ENCODE results near the gene SIK3.
"Not testable (repeated sequence)": the region's sequence is repeated elsewhere in the genome, so short reads cannot be mapped to it uniquely, and the experiment has no call there.

Gene SIK3

GRCh38 chr11:116811194-116811593, 287.0 kb downstream of the SIK3 start:
- DNase-seq = no peak

GRCh38 chr11:116808262-116809175, 289.7 kb downstream of the SIK3 start:
- DNase-seq = no peak

- no peak for DNase-seq
Measured at GRCh38 chr11:116807601-116808261, 290.5 kb downstream of the SIK3 start.

- no peak for DNase-seq
Measured at GRCh38 chr11:116804001-116804400, 294.2 kb downstream of the SIK3 start.

- not testable (repeated sequence) for DNase-seq
Measured at GRCh38 chr11:116801662-116802061, 296.6 kb downstream of the SIK3 start.

- no peak for DNase-seq
Measured at GRCh38 chr11:116800610-116801009, 297.6 kb downstream of the SIK3 start.

GRCh38 chr11:116798368-116798767, 299.9 kb downstream of the SIK3 start:
- DNase-seq = no peak

GRCh38 chr11:116797816-116798215, 300.4 kb downstream of the SIK3 start:
- DNase-seq = no peak

- no peak for DNase-seq
Measured at GRCh38 chr11:116796548-116796947, 301.7 kb downstream of the SIK3 start.

GRCh38 chr11:116794851-116795250, 303.4 kb downstream of the SIK3 start:
- no peak for DNase-seq

- DNase-seq = no peak
Measured at GRCh38 chr11:116793772-116794097, 304.5 kb downstream of the SIK3 start.

All from CD4-positive, alpha-beta T cell treated with Interleukin-4 for 4 hours (primary cell).